ENCODE measurements around the gene GSTM5. TPM values are rescaled to one million over a fixed set of nuclear protein-coding genes. Genes with fewer than 3 reads are reported as not detected.
"Not testable (repeated sequence)": the region's sequence is repeated elsewhere in the genome, so short reads cannot be mapped to it uniquely, and the experiment has no call there.

GSTM5 gene
- total RNA-seq (1 to 10 TPM; 5.5 to 6.5 TPM), polyA plus RNA-seq (ENCODE audit: insufficient read depth, low read depth, low replicate concordance) (10.6 TPM)
- long read RNA-seq, donor 1, partial matches to known transcripts: 5 of 8 reads
- long read RNA-seq, donor 1, other reads (novel, unspliced or antisense): 0 of 8 reads
- long read RNA-seq, donor 2, partial matches to known transcripts: 0 of 2 reads
- long read RNA-seq, donor 2, other reads (novel, unspliced or antisense): 0 of 2 reads

GRCh38 chr1:109711593-109712320 lies at the start of gene GSTM5:
Gene GSTM5 (plus strand): TSS chr1:109712251. CDS start chr1:109712313, 62 bp downstream.
- H3K36me3 ChIP-seq (ENCODE audit: low read depth, missing control alignments); H3K9me3 ChIP-seq; H3K4me1 ChIP-seq; H3K27me3 ChIP-seq; intact Hi-C loops (cut with DNase I; ENCODE audit: low total_unique reads): not testable (repeated sequence)
- Histone ChIP-seq H3K27ac (peak within 1 kb of the TSS in 1 of 2 donors; percentile 39), H3K4me3 (peak within 1 kb of the TSS; percentile 27 to 53)
- DNase-seq: peak; percentile 32
- WGBS, 2 donors: 10 to 29% methylated on average over 6 to 31 of the region's 33 CpGs

DNA sequence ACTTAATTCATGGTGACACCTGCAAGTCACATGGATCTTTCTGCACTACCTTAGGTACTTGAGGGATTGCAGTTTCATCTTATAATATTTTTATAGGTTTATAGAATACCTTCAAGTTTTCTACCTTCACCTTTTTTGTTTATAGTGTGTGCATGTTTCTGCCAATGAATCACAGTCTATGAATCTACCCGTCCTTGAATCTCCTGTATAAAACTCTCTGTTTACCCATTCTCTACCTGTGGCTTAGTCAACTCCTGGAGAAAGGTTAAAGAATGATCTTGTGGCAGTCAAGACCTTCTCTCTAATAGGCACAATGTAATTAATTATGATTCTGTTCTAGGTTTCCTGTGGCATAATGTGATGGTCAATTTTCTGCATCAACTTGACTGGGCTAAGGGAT lies 47.4 kb upstream of the GSTM5 start:
- Histone ChIP-seq H3K4me1 (peaks cover 16% of the 10 kb centered on the region), H3K9me3 (no peaks in the 10 kb centered on the region), H3K4me3 (no peak overlapping the region), H3K27ac (no peak overlapping the region), H3K36me3 (ENCODE audit: low read depth, missing control alignments) (no peaks in the 10 kb centered on the region), H3K27me3 (no peaks in the 10 kb centered on the region)
- DNase-seq: no peak
- TF ChIP-seq POLR2A (IDR thresholded peaks at IDR 0.05): no peak
- TF ChIP-seq, protein P1, sequence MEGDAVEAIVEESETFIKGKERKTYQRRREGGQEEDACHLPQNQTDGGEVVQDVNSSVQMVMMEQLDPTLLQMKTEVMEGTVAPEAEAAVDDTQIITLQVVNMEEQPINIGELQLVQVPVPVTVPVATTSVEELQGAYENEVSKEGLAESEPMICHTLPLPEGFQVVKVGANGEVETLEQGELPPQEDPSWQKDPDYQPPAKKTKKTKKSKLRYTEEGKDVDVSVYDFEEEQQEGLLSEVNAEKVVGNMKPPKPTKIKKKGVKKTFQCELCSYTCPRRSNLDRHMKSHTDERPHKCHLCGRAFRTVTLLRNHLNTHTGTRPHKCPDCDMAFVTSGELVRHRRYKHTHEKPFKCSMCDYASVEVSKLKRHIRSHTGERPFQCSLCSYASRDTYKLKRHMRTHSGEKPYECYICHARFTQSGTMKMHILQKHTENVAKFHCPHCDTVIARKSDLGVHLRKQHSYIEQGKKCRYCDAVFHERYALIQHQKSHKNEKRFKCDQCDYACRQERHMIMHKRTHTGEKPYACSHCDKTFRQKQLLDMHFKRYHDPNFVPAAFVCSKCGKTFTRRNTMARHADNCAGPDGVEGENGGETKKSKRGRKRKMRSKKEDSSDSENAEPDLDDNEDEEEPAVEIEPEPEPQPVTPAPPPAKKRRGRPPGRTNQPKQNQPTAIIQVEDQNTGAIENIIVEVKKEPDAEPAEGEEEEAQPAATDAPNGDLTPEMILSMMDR (IDR thresholded peaks at IDR 0.05): no peak
- intact Hi-C loops (cut with DNase I; ENCODE audit: low total_unique reads): no loop called here
- 31 to 96% methylated on average over 1 of the region's 1 CpG for WGBS, 2 donors

DNA sequence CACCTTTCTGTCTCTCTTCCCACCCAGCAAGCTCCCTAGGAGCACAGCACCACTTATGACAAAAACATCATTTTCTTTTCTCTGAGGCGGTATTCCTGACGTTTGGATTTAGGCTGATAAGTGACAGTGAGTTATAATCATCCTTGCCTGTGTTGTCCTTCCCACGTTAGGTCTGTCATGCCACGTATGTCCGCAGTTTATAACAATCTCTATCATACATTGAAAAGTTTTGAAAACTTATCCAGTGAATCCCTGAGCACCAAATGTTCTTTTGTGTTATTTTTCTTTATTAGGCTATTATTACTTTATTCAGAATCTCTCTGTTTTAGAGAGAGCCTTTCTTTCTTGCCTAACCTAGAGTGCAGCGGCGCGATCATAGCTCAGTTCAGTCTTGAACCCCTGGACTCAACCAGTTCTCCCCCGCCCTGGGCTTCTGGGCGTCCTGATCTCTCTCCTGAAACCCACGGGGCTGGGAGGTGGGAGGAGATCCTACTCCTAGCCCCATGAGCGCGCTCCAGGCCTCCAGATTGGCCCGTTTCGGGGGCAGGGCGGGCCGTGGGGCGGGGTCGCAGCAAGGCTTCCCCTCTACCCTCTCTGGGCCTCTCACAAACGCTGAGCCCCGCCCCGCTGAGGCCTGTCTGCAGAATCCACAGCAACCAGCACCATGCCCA lies 44.5 kb upstream of the GSTM5 start, which contains the start of gene GSTM2:
Gene GSTM2 (plus strand): TSS at position 606 of the 671 bp plus-strand sequence. CDS start 59 bp downstream, at position 665.
- Histone ChIP-seq H3K4me1 (peaks cover 10% of the 10 kb centered on the region), H3K4me3 (peak within 1 kb of the TSS; percentile 52 to 74), H3K9me3 (no peaks in the 10 kb centered on the region), H3K27ac (no peak within 1 kb of the TSS), H3K27me3 (no peaks in the 10 kb centered on the region), H3K36me3 (ENCODE audit: low read depth, missing control alignments) (no peaks in the 10 kb centered on the region)
- intact Hi-C loops (cut with DNase I; ENCODE audit: low total_unique reads): no loop called here
- WGBS, 2 donors: 5 to 11% methylated on average over 13 to 22 of the region's 22 CpGs
- DNase-seq: peak; percentile 93
- TF ChIP-seq POLR2A (IDR thresholded peaks at IDR 0.05): peak; percentile 6
- TF ChIP-seq, protein P1 (IDR thresholded peaks at IDR 0.05): no peak

DNA sequence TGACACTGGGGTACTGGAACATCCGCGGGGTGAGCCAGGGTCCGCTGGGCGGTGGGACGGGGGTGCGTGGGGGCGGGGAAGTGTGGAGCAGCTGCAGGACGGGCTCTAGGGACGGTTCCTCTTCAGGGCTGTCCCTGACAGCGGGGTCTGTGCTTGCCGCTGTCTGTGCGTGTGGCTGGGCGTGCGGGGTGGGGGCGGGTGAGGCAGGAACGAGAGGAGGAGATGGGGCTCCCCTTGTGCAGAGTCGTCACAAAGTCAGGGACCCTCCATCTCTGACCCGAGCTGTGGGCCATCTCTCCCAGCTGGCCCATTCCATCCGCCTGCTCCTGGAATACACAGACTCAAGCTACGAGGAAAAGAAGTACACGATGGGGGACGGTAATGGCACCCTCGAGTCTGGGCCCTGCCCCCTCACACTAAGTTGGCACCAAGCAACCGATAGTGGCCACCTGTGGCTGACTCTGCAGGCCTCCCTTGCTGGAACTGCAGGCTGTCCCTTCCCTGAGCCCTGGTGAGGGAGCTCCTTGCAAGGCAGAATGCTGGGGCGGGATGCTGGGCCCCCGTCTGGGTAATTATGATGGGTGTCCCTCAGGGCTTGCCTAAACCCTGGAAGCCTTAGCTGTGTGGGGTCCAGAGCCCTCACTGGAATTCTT lies 43.8 kb upstream of the GSTM5 start:
- H3K27ac ChIP-seq: no peak overlapping the region
- no peaks in the 10 kb centered on the region for H3K27me3 ChIP-seq
- no peaks in the 10 kb centered on the region for H3K9me3 ChIP-seq
- peaks cover 10% of the 10 kb centered on the region for H3K4me1 ChIP-seq
- TF ChIP-seq POLR2A (IDR thresholded peaks at IDR 0.05): no peak
- TF ChIP-seq, protein P1 (IDR thresholded peaks at IDR 0.05): no peak
- H3K4me3 ChIP-seq: peak overlapping the region; percentile 52 to 74
- intact Hi-C loops (cut with DNase I; ENCODE audit: low total_unique reads): no loop called here
- WGBS, 2 donors: 2 to 7% methylated on average over 18 to 25 of the region's 26 CpGs
- no peaks in the 10 kb centered on the region for H3K36me3 ChIP-seq (ENCODE audit: low read depth, missing control alignments)
- no peak for DNase-seq

Data from testis (tissue), 5 donors.